Measurements from ENCODE around the gene VEPH1. TPM values are rescaled to one million over a fixed set of nuclear protein-coding genes. Genes with fewer than 3 reads are reported as not detected.

Gene VEPH1
- total RNA-seq, 2 experiments from 2014 or later = not detected

DNA sequence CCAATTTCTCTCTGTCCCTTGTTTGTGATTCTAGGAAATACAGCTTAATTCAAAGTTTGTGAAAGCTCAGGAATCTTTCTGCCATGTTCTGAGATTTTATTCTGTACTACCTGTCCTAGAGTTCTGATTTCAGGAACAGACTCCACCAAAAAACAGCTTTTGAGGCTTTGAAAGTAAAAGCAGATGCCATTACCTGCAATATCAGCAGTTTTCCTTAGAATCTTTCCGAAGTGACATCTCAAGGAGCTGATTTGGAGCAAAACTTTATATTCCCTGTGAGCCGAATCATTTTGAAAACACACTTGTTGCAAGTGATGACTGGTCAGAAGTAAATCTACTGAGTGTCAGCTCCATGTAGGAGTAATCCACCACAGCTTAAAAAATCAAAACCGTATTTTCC is 284.0 kb downstream of the VEPH1 start:
- Mint-ChIP-seq H3K27me3 (no peaks in the 10 kb centered on the region), H3K9me3 (no peaks in the 10 kb centered on the region), H3K27ac (no peak overlapping the region), H3K4me3 (no peak overlapping the region), H3K36me3 (ENCODE audit: low read depth) (no peaks in the 10 kb centered on the region), H3K4me1 (ENCODE audit: low read depth) (no peaks in the 10 kb centered on the region)
- ATAC-seq = no peak
- ChIA-PET POLR2A (no interaction called here), CTCF (interaction anchor here (1.1 to 1.5 kb wide), 4 partner anchors 9 to 19 kb away, joined by 3 to 4 read pairs (median 3); no protein-coding TSS in a partner anchor)
- TF ChIP-seq, protein P1, sequence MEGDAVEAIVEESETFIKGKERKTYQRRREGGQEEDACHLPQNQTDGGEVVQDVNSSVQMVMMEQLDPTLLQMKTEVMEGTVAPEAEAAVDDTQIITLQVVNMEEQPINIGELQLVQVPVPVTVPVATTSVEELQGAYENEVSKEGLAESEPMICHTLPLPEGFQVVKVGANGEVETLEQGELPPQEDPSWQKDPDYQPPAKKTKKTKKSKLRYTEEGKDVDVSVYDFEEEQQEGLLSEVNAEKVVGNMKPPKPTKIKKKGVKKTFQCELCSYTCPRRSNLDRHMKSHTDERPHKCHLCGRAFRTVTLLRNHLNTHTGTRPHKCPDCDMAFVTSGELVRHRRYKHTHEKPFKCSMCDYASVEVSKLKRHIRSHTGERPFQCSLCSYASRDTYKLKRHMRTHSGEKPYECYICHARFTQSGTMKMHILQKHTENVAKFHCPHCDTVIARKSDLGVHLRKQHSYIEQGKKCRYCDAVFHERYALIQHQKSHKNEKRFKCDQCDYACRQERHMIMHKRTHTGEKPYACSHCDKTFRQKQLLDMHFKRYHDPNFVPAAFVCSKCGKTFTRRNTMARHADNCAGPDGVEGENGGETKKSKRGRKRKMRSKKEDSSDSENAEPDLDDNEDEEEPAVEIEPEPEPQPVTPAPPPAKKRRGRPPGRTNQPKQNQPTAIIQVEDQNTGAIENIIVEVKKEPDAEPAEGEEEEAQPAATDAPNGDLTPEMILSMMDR (IDR thresholded peaks at IDR 0.05) = no peak
- intact Hi-C loops (cut with micrococcal nuclease) = no loop called here
- DNase-seq = no peak

Other genes with a start within 250 kb of the VEPH1 start
- under 1 TPM in 1 of 2 experiments, not detected in 1; 0.27 TPM for gene PTX3, start 66.6 kb downstream of the VEPH1 start, total RNA-seq